Natural killer cell (primary cell): ENCODE data around the gene ABO. TPM values are rescaled to one million over a fixed set of nuclear protein-coding genes. Genes with fewer than 3 reads are reported as not detected.
"Not testable (repeated sequence)": the region's sequence is repeated elsewhere in the genome, so short reads cannot be mapped to it uniquely, and the experiment has no call there.

Experiments
- ATAC-seq, 3 donors: fragments of 150-1000 bp in 2 of 3; fragments of 200-7000 bp in 1 of 3; cut with Tn5 transposase; 1 replicate in 1 of 3; 2 replicates in 2 of 3; pipeline ENCODE4 v1.10.0; 2021; ENCODE audit warnings: mild to moderate bottlenecking in 2 of 3, moderate library complexity in 2 of 3
- DNase-seq, 2 donors: peaks; one replicate each; pipeline versions ENCODE4 v3.0.0 to v3.0.0-alpha.2; 2013 to 2021; ENCODE audit warnings: mixed read lengths in 1 of 2
- H3K27ac ChIP-seq: one replicate; pipeline ENCODE4 v1.5.1; 2013; ENCODE audit warnings: mild to moderate bottlenecking, low read length
- H3K27me3 ChIP-seq: one replicate; pipeline ENCODE4 v1.6.1; 2013; ENCODE audit warnings: low read length; ENCODE audit not compliant: control insufficient read depth, insufficient read depth
- H3K36me3 ChIP-seq: one replicate; pipeline ENCODE4 v1.6.1; 2013; ENCODE audit warnings: low read length; ENCODE audit not compliant: control insufficient read depth, insufficient read depth
- H3K4me1 ChIP-seq: one replicate; pipeline ENCODE4 v1.6.1; 2013; ENCODE audit warnings: low read length; ENCODE audit not compliant: control insufficient read depth, insufficient read depth
- H3K4me3 ChIP-seq: one replicate; pipeline ENCODE4 v1.5.1; 2013; ENCODE audit warnings: low read length
- H3K9me3 ChIP-seq: one replicate; pipeline ENCODE4 v1.6.1; 2013; ENCODE audit warnings: low read length; ENCODE audit not compliant: control insufficient read depth, insufficient read depth
- H3K27ac Mint-ChIP-seq, 2 donors: one replicate each; pipeline ENCODE4 v1.8.0; 2022; ENCODE audit warnings: mild to moderate bottlenecking in 2 of 2, mixed read lengths in 2 of 2, moderate library complexity in 1 of 2
- H3K27me3 Mint-ChIP-seq, 2 donors: one replicate each; pipeline ENCODE4 v1.8.0; 2022; ENCODE audit warnings: low read depth in 2 of 2, mixed read lengths in 2 of 2
- H3K36me3 Mint-ChIP-seq: one replicate; pipeline ENCODE4 v1.8.0; 2022; ENCODE audit warnings: mixed read lengths
- H3K4me1 Mint-ChIP-seq, 2 donors: one replicate each; pipeline ENCODE4 v1.8.0; 2022; ENCODE audit warnings: mixed read lengths in 2 of 2
- H3K4me3 Mint-ChIP-seq: one replicate; pipeline ENCODE4 v1.8.0; 2022; ENCODE audit warnings: mild to moderate bottlenecking, moderate library complexity, mixed read lengths
- H3K9me3 Mint-ChIP-seq, 2 donors: one replicate each; pipeline ENCODE4 v1.8.0; 2022; ENCODE audit warnings: mixed read lengths in 2 of 2
- WGBS: methylation state at CpG from one replicate; pipeline ENCODE4 v1.1.7; 2013; ENCODE audit warnings: missing lambda C conversion rate; ENCODE audit not compliant: insufficient coverage; 5-methylcytosine and 5-hydroxymethylcytosine counted together
- intact Hi-C: fragments of 100-400 bp; cut with micrococcal nuclease; formaldehyde crosslinking; loops from one replicate; pipeline ENCODE4 v1.14.2; 2022
- total RNA-seq, 4 donors: library from RNA; stranded (reverse); fragments of 120-200 nt in 1 of 4; gene quantifications; one replicate each; pipeline versions ENCODE4 v1.2.3 to v1.2.4, GENCODE V29; 2013 to 2022
- TF ChIP-seq, protein P1 (sequence below): fragments of 200-600 bp; IDR thresholded peaks from one replicate; pipeline ENCODE4 v1.8.0; 2022; ENCODE audit warnings: antibody characterized with exemption

ABO gene
- total RNA-seq, 3 donors from 2014 or later (not counting 1 experiment from before 2014, with no cell fraction given): 0.20 to 4.2 (median 0.56) TPM

DNA sequence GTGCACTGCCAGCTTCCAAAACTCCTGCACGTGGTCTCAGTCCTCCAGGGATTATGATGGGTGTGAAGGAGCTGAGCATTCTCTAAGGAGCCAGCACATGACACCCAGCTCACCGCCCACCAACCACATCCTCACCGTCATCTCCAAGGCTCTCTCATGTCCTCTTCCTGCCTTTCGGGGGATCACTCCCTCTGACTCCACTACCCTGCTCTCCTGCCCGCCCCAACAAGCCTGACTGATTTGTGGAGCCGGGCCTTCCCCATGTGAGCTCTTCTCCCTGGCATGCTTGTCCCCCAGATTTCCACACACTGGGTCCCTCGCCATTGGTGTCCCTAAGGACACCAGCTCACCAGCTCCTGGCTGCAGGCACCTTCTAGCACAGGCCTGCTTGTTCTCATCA is 1.9 kb downstream of the ABO start:
- Histone ChIP-seq H3K36me3 (no peaks in the 10 kb centered on the region), H3K4me3 (no peak overlapping the region), H3K27ac (no peak overlapping the region), H3K9me3 (no peaks in the 10 kb centered on the region), H3K27me3 (no peaks in the 10 kb centered on the region), H3K4me1 (no peaks in the 10 kb centered on the region)
- ATAC-seq (peak in 1 of 3 donors; percentile 39), DNase-seq (no peak)
- Mint-ChIP-seq H3K27ac (no peak overlapping the region), H3K4me3 (no peak overlapping the region), H3K27me3 (peaks cover 39 to 43% of the 10 kb centered on the region in 2 donors), H3K9me3 (no peaks in the 10 kb centered on the region), H3K4me1 (peaks cover 0 to 8% of the 10 kb centered on the region in 2 donors), H3K36me3 (no peaks in the 10 kb centered on the region)
- intact Hi-C loops: no loop called here
- 62% methylated on average over 6 of the region's 7 CpGs for WGBS
- TF ChIP-seq, protein P1, sequence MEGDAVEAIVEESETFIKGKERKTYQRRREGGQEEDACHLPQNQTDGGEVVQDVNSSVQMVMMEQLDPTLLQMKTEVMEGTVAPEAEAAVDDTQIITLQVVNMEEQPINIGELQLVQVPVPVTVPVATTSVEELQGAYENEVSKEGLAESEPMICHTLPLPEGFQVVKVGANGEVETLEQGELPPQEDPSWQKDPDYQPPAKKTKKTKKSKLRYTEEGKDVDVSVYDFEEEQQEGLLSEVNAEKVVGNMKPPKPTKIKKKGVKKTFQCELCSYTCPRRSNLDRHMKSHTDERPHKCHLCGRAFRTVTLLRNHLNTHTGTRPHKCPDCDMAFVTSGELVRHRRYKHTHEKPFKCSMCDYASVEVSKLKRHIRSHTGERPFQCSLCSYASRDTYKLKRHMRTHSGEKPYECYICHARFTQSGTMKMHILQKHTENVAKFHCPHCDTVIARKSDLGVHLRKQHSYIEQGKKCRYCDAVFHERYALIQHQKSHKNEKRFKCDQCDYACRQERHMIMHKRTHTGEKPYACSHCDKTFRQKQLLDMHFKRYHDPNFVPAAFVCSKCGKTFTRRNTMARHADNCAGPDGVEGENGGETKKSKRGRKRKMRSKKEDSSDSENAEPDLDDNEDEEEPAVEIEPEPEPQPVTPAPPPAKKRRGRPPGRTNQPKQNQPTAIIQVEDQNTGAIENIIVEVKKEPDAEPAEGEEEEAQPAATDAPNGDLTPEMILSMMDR: no peak

DNA sequence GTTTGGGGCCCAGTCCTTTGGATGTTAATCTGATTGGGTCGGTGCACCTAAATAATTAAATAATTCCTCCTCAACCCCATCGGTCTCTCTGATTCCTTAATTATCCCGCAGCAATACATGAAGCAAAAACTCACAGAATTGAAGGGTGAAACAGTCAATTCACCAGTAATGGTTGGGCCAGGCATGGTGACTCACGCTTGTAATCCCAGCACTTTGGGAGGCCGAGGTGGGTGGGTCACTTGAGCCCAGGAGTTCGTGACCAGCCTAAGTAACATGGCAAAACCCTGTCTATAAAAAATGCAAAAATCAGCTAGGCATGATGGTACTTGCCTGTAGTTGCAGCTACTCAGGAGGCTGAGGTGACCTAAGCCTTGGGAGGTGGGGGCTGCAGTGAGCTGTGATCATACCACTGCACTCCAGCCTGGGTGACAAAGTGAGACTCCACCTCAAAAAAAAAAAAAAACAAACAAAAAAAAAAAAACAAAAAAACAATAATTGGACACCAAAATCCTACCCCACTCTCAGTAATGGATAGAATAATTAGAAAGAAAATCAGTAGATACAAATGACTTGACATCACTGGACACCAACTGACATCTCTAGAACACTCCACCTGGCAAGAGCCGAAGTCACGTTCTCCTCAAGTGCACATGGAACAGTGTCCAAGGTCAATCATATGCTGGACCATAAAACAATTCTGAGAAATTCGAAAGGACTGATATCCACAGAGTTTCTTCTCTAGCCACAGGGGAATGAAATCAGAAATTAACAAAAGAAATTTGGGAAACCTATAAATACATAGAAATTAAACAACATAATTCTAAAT is 5.3 kb downstream of the ABO start:
- H3K36me3 Mint-ChIP-seq: no peaks in the 10 kb centered on the region

DNA sequence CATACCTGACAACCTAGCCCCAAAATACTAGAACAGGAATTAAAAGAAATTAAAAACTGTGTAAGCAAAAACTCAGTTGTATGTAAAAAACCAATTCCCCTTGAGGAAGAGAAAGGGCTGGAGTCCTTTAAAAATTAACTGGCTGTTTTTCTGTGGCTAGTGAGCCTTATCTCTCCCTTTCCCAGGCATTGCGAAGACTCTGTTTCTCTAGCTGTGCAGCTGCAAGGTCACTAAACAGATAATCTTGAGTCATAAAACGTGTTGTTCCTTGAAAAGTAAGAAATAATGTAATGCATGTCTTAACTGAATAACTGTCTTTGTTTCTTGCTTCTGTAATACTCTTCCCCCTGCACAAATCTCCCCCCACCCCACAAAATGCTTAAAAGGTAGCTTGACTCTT is 5.9 kb downstream of the ABO start:
- H3K9me3 Mint-ChIP-seq, H3K4me3 ChIP-seq, ATAC-seq, H3K27ac Mint-ChIP-seq, intact Hi-C loops, H3K4me3 Mint-ChIP-seq, H3K4me1 ChIP-seq, DNase-seq, H3K27me3 ChIP-seq, H3K36me3 ChIP-seq, H3K4me1 Mint-ChIP-seq, H3K9me3 ChIP-seq, H3K27ac ChIP-seq, H3K36me3 Mint-ChIP-seq: not testable (repeated sequence)
- peaks cover 32% of the 10 kb centered on the region in 2 donors for H3K27me3 Mint-ChIP-seq
- 100% methylated on average over 1 of the region's 2 CpGs for WGBS

More for the DNA sequence above, 5.3 kb downstream of the ABO start:
- Histone ChIP-seq H3K27me3 (no peaks in the 10 kb centered on the region), H3K4me1 (no peaks in the 10 kb centered on the region), H3K9me3 (no peaks in the 10 kb centered on the region), H3K27ac (no peak overlapping the region), H3K36me3 (no peaks in the 10 kb centered on the region), H3K4me3 (no peak overlapping the region)
- H3K27me3 Mint-ChIP-seq: peaks cover 35 to 36% of the 10 kb centered on the region in 2 donors
- TF ChIP-seq, protein P1: no peak
- WGBS: 94% methylated on average over 9 of the region's 9 CpGs
- DNase-seq (no peak), ATAC-seq (no peak)
- intact Hi-C loops: no loop called here
- H3K27ac Mint-ChIP-seq: no peak overlapping the region
- H3K9me3 Mint-ChIP-seq: no peaks in the 10 kb centered on the region
- peaks cover 0 to 8% of the 10 kb centered on the region in 2 donors for H3K4me1 Mint-ChIP-seq
- H3K4me3 Mint-ChIP-seq: no peak overlapping the region

DNA sequence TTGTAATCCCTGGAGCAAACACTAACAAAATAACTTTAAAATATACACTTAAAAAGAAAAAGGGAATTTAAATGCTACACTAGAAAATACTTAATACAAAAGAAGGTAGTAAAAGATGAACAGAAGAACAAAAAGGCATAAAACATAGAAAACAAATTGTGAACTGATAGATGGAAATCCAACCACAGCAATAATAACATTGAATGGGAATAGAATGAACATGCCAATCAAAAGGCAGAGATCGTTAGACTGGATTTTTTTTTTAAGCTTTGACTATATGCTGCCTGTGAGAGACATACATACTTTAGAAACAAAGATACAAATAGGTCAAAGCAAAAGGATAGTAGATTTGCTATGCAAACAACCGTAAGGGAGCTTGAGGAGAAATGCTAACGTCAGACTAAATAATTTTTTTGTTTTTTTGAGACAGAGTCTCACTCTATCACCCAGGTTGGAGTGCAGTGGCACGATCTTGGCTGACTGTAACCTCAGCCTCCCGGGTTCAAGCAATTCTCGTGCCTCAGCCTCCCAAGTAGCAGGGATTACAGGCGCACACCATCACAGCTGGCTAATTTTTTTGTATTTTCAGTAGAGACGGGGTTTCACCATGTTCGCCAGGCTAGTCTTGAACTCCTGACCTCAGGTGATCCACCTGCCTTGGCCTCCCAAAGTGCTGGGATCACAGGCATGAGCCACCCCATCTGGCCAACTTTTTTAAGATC is 6.5 kb downstream of the ABO start:
- 73% methylated on average over 8 of the region's 9 CpGs for WGBS
- Histone ChIP-seq H3K4me3 (no peak overlapping the region), H3K36me3 (no peaks in the 10 kb centered on the region), H3K27me3 (no peaks in the 10 kb centered on the region), H3K9me3 (no peaks in the 10 kb centered on the region), H3K27ac (no peak overlapping the region), H3K4me1 (no peaks in the 10 kb centered on the region)
- no peak for ATAC-seq
- TF ChIP-seq, protein P1: no peak
- DNase-seq: no peak
- intact Hi-C loops: no loop called here
- no peaks in the 10 kb centered on the region for H3K36me3 Mint-ChIP-seq
- H3K27me3 Mint-ChIP-seq: peaks cover 25 to 26% of the 10 kb centered on the region in 2 donors
- no peak overlapping the region for H3K4me3 Mint-ChIP-seq
- no peaks in the 10 kb centered on the region for H3K9me3 Mint-ChIP-seq
- peaks cover 0 to 6% of the 10 kb centered on the region in 2 donors for H3K4me1 Mint-ChIP-seq
- no peak overlapping the region for H3K27ac Mint-ChIP-seq
